ENCODE results near the gene FAM124B. TPM values are rescaled to one million over a fixed set of nuclear protein-coding genes. Genes with fewer than 3 reads are reported as not detected.

FAM124B gene
- total and polyA plus RNA-seq, 11 donors = 0.34 to 5.1 (median 1.6) TPM

- H3K27ac ChIP-seq = no peak overlapping the region
- H3K27me3 ChIP-seq = no peaks in the 10 kb centered on the region
- WGBS, 4 donors = 87 to 90% (median 87%) methylated on average over 5 of the region's 5 CpGs
- no peaks in the 10 kb centered on the region for H3K36me3 ChIP-seq
- H3K4me3 ChIP-seq = no peak overlapping the region
- TF ChIP-seq, protein P1, sequence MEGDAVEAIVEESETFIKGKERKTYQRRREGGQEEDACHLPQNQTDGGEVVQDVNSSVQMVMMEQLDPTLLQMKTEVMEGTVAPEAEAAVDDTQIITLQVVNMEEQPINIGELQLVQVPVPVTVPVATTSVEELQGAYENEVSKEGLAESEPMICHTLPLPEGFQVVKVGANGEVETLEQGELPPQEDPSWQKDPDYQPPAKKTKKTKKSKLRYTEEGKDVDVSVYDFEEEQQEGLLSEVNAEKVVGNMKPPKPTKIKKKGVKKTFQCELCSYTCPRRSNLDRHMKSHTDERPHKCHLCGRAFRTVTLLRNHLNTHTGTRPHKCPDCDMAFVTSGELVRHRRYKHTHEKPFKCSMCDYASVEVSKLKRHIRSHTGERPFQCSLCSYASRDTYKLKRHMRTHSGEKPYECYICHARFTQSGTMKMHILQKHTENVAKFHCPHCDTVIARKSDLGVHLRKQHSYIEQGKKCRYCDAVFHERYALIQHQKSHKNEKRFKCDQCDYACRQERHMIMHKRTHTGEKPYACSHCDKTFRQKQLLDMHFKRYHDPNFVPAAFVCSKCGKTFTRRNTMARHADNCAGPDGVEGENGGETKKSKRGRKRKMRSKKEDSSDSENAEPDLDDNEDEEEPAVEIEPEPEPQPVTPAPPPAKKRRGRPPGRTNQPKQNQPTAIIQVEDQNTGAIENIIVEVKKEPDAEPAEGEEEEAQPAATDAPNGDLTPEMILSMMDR (IDR thresholded peaks at IDR 0.05) = no peak
- no peak for TF ChIP-seq POLR2A (IDR thresholded peaks at IDR 0.05)
- peaks cover 0 to 7% (median 0%) of the 10 kb centered on the region in 12 donors for H3K9me3 ChIP-seq
- DNase-seq = no peak
- no peak for ATAC-seq
- H3K4me1 ChIP-seq = peaks cover 0 to 6% (median 0%) of the 10 kb centered on the region in 12 donors
- intact Hi-C loops (cut with DNase I) = no loop called here
Observed at GRCh38 chr2:224416656-224417360, 14.9 kb upstream of the FAM124B start.

- 82 to 99% (median 95%) methylated on average over 2 of the region's 2 CpGs for WGBS, 4 donors
- ATAC-seq (no peak), DNase-seq (no peak)
- Histone ChIP-seq H3K9me3 (no peaks in the 10 kb centered on the region), H3K27me3 (no peaks in the 10 kb centered on the region), H3K36me3 (no peaks in the 10 kb centered on the region), H3K4me1 (peaks cover 0 to 6% (median 0%) of the 10 kb centered on the region in 12 donors), H3K27ac (no peak overlapping the region), H3K4me3 (no peak overlapping the region)
- intact Hi-C loops (cut with DNase I) = no loop called here
- TF ChIP-seq, protein P1 (IDR thresholded peaks at IDR 0.05) = no peak
Observed at GRCh38 chr2:224413381-224413780, 11.5 kb upstream of the FAM124B start.

GRCh38 chr2:224412141-224413015, 10.5 kb upstream of the FAM124B start:
- no peaks in the 10 kb centered on the region for H3K9me3 ChIP-seq
- H3K27ac ChIP-seq = no peak overlapping the region
- 76 to 81% (median 77%) methylated on average over 18 of the region's 18 CpGs for WGBS, 4 donors
- no peak for DNase-seq
- peaks cover 0 to 6% (median 0%) of the 10 kb centered on the region in 12 donors for H3K4me1 ChIP-seq
- no peak for ATAC-seq
- intact Hi-C loops (cut with DNase I) = no loop called here
- H3K4me3 ChIP-seq = no peak overlapping the region
- no peaks in the 10 kb centered on the region for H3K27me3 ChIP-seq
- TF ChIP-seq, protein P1 (IDR thresholded peaks at IDR 0.05) = no peak
- TF ChIP-seq POLR2A (IDR thresholded peaks at IDR 0.05) = no peak
- H3K36me3 ChIP-seq = no peaks in the 10 kb centered on the region

DNA sequence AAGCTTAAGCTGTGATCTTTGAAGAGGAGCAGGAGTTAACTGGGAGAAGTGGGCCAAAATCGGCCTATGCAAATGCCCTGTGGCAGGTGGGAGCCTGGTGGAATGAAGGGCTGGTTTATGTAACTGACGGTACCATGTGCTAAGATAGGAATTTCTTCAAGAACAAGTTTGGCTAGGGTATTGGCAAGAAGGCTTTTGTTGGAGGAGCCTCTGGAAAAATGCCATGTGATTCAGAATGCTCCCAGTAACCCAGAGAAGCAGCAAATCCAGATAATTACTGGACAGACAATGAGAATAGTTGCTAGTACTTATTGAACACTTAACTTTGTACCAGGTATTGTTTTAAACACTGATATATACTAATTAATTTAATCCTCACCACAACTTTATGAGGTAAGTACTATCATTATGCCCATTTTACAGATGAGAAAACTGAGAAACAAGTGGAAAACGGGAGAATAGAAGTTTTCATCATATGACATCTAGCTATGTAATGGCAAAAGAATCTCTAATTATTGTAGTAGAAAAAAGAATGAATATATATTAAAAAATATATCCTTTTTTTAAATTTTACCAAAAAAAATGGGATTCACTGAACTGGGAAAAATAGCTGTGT, 9.1 kb upstream of the FAM124B start:
- Histone ChIP-seq H3K27ac (no peak overlapping the region), H3K36me3 (no peaks in the 10 kb centered on the region), H3K4me1 (peaks cover 0 to 9% (median 0%) of the 10 kb centered on the region in 12 donors), H3K27me3 (no peaks in the 10 kb centered on the region), H3K4me3 (no peak overlapping the region), H3K9me3 (no peaks in the 10 kb centered on the region)
- intact Hi-C loops (cut with DNase I) = no loop called here
- no peak for TF ChIP-seq POLR2A (IDR thresholded peaks at IDR 0.05)
- TF ChIP-seq, protein P1 (IDR thresholded peaks at IDR 0.05) = no peak
- ATAC-seq (no peak), DNase-seq (no peak)
- WGBS, 4 donors = 82 to 88% (median 86%) methylated on average over 3 of the region's 3 CpGs

All from heart left ventricle (tissue), 16 donors.